HepG2 (cell line): ENCODE measurements around the gene PTGR2. TPM values are rescaled to one million over a fixed set of nuclear protein-coding genes. Genes with fewer than 3 reads are reported as not detected.
A peak's percentile ranks its signal among the peaks of the same experiment; 100 is the strongest.

Source experiments
- ELK4 ChIP-seq: sonication (generic); formaldehyde crosslinking; IDR thresholded peaks from 2 replicates; pipeline ENCODE4 v1.9.0; 2021; ENCODE audit warnings: missing genetic modification reagents, borderline replicate concordance
- ERF ChIP-seq: IDR thresholded peaks from 2 replicates; pipeline ENCODE4 v1.6.1; 2018; ENCODE audit warnings: missing biosample characterization, missing genetic modification reagents
- HOXA9 ChIP-seq: sonication (generic); formaldehyde crosslinking; IDR thresholded peaks from 2 replicates; pipeline ENCODE4 v1.8.1; 2022; ENCODE audit warnings: missing genetic modification reagents, mild to moderate bottlenecking, moderate library complexity, borderline replicate concordance
- HOXD1 ChIP-seq: sonication (generic); formaldehyde crosslinking; IDR thresholded peaks from 2 replicates; pipeline ENCODE4 v1.5.0; 2020; ENCODE audit warnings: missing genetic modification reagents
- KLF6 ChIP-seq: IDR thresholded peaks from 2 replicates; pipeline ENCODE4 v1.8.0; 2016; ENCODE audit warnings: missing biosample characterization, missing genetic modification reagents
- KMT2A ChIP-seq: sonication (generic); formaldehyde crosslinking; IDR thresholded peaks from 2 replicates; pipeline ENCODE4 v1.4.0; 2020; ENCODE audit warnings: missing genetic modification reagents
- MEF2D ChIP-seq: sonication (generic); formaldehyde crosslinking; IDR thresholded peaks from 2 replicates; pipeline ENCODE4 v1.5.1; 2020; ENCODE audit warnings: mild to moderate bottlenecking, missing genetic modification reagents
- MYC ChIP-seq: sonication (generic); formaldehyde crosslinking; IDR thresholded peaks from 2 replicates; pipeline ENCODE4 v1.9.0; 2021; ENCODE audit warnings: missing genetic modification reagents, borderline replicate concordance
- MYNN ChIP-seq: sonication (generic); formaldehyde crosslinking; IDR thresholded peaks from 2 replicates; pipeline ENCODE4 v1.4.0; 2020; ENCODE audit warnings: mild to moderate bottlenecking, low read depth, missing genetic modification reagents
- PHB2 ChIP-seq: fragments of 450-650 bp; IDR thresholded peaks from 2 replicates; pipeline ENCODE4 v1.6.1; 2018; ENCODE audit not compliant: partially characterized antibody
- SP1 ChIP-seq, 2 experiments: fragments of 450-650 bp in 1 of 2; sonication (generic) in 1 of 2; formaldehyde crosslinking in 1 of 2; IDR thresholded peaks; 2 replicates each; pipeline versions ENCODE4 v1.4.0 to v1.6.1; 2016 to 2020; ENCODE audit warnings: missing genetic modification reagents in 1 of 2
- TCF12 ChIP-seq, 2 experiments: fragments of 450-650 bp in 1 of 2; sonication (generic) in 1 of 2; formaldehyde crosslinking in 1 of 2; IDR thresholded peaks; 2 replicates each; pipeline versions ENCODE4 v1.6.1 to v1.8.0; 2017 to 2022; ENCODE audit warnings: antibody characterized with exemption in 1 of 2, mild to moderate bottlenecking in 1 of 2, missing genetic modification reagents in 1 of 2, moderate library complexity in 1 of 2
- ZC3H4 ChIP-seq: sonication (generic); formaldehyde crosslinking; IDR thresholded peaks from 2 replicates; pipeline ENCODE4 v1.4.0; 2020; ENCODE audit warnings: missing genetic modification reagents, borderline replicate concordance
- ZFYVE20 ChIP-seq: sonication (generic); formaldehyde crosslinking; IDR thresholded peaks from 2 replicates; pipeline ENCODE4 v1.8.0; 2023; ENCODE audit warnings: low read depth, mild to moderate bottlenecking, moderate library complexity, missing genetic modification reagents, borderline replicate concordance
- ZNF12 ChIP-seq: sonication (generic); formaldehyde crosslinking; IDR thresholded peaks from 2 replicates; pipeline ENCODE4 v1.5.0; 2020; ENCODE audit warnings: missing genetic modification reagents
- ZNF263 ChIP-seq: sonication (generic); formaldehyde crosslinking; IDR thresholded peaks from 2 replicates; pipeline ENCODE4 v1.4.0; 2020; ENCODE audit warnings: missing genetic modification reagents
- ZNF557 ChIP-seq: sonication (generic); formaldehyde crosslinking; IDR thresholded peaks from 2 replicates; pipeline ENCODE4 v1.4.0; 2020; ENCODE audit warnings: missing genetic modification reagents
- ZNF563 ChIP-seq: sonication (generic); formaldehyde crosslinking; IDR thresholded peaks from 2 replicates; pipeline ENCODE4 v1.8.0; 2022; ENCODE audit warnings: mild to moderate bottlenecking, moderate library complexity, missing genetic modification reagents
- ZNF569 ChIP-seq: sonication (generic); formaldehyde crosslinking; IDR thresholded peaks from 2 replicates; pipeline ENCODE4 v1.5.0; 2020; ENCODE audit warnings: mild to moderate bottlenecking, missing genetic modification reagents, moderate library complexity, borderline replicate concordance
- ZNF670 ChIP-seq: sonication (generic); formaldehyde crosslinking; IDR thresholded peaks from 2 replicates; pipeline ENCODE4 v1.8.0; 2022; ENCODE audit warnings: mild to moderate bottlenecking, missing genetic modification reagents, borderline replicate concordance
- ZNF678 ChIP-seq: sonication (generic); formaldehyde crosslinking; IDR thresholded peaks from 2 replicates; pipeline ENCODE4 v1.4.0; 2020; ENCODE audit warnings: mild to moderate bottlenecking, missing genetic modification reagents
- ZNF737 ChIP-seq: sonication (generic); formaldehyde crosslinking; IDR thresholded peaks from 2 replicates; pipeline ENCODE4 v1.5.0; 2020; ENCODE audit warnings: missing genetic modification reagents, mild to moderate bottlenecking, borderline replicate concordance
- ZNF775 ChIP-seq: sonication (generic); formaldehyde crosslinking; IDR thresholded peaks from 2 replicates; pipeline ENCODE4 v1.4.0; 2020; ENCODE audit warnings: missing genetic modification reagents, mild to moderate bottlenecking, moderate library complexity, borderline replicate concordance
- ZZZ3 ChIP-seq: sonication (generic); formaldehyde crosslinking; IDR thresholded peaks from 2 replicates; pipeline ENCODE4 v1.4.0; 2020; ENCODE audit warnings: missing genetic modification reagents, mild to moderate bottlenecking, borderline replicate concordance
- polyA plus RNA-seq, 8 experiments: library from polyadenylated mRNA; depleted of rRNA in 3 of 8; stranded (reverse) in 7 of 8; unstranded in 1 of 8; fragments of >200 nt; fragmentation: Illumina TruSeq in 4 of 8; extraction: Trizol in 4 of 8; gene quantifications; 2 replicates each; pipeline versions ENCODE4 v1.2.1 to v1.2.3, GENCODE V29; 2011 to 2016; ENCODE audit warnings: low read depth in 4 of 8, missing spikeins in 1 of 8, mixed read lengths in 1 of 8; ENCODE audit not compliant: insufficient read depth in 1 of 8
- total RNA-seq, 5 experiments: library from RNA; depleted of rRNA; stranded (reverse); fragments of >200 nt; fragmentation: Illumina TruSeq; extraction: Trizol; gene quantifications; 2 replicates each; pipeline ENCODE4 v1.2.3, GENCODE V29; 2016; ENCODE audit warnings: low read depth in 1 of 5
- TF ChIP-seq, protein P1 (sequence below): IDR thresholded peaks from 2 replicates; pipeline ENCODE4 v1.6.1; 2016; ENCODE audit warnings: missing compliant biosample characterization, missing genetic modification reagents, borderline replicate concordance

PTGR2 gene
- total and polyA plus RNA-seq, 2 of the 13 experiments (the other 11 are each of a cell fraction or from before 2014, with no cell fraction given), result 3.0 to 4.3 TPM

DNA sequence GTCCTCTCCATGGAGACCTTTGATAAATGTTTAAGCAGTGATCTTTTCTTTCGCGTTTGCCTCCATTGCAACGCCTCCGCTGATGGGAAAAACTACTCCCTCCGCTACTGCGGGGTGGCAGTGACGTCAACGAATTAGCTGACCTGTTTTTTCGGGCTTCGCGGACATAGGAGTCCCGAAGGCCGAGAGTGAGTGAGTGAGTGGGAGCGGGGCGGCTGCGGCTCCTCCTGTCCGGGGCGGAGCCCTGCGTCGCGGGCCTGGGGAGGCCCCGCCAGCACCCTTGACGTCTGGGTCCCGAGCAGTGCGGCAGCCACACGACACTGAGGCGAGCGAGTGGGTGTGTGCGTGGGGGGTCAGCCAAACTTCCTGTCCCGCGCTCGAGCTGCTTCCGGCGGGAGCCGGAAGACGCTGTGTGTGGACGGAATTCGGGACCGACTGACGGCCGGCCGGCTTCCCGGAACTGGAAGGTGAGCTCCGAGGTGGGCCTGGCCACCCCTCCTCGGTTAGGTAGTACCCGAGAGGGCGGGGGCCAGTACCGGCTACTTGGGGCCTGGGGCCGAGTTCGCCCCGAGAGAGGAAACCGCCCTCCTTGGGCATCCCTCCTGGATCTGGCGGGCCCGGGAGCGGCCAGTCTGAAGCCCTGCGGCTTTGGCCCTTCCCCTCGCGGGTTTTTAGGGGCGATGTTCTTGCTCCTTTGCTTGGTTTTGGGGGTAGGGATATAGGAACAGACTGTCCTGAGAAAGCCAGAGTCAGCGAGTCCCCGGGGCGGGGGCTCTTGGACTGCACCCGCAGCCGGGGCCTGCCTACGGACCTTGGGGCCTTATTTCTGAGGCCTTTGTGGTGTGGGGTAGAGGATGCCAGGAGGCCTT is 35.1 kb downstream of the PTGR2 start, which contains the start of gene ZNF410 (continued):
- peak; percentile 90 for TF ChIP-seq ERF (CRISPR knock-in tag)
- TF ChIP-seq ZNF775, result 0 out of 2 replicates have a peak, but pooled peaks have one; percentile 52
- TF ChIP-seq ZZZ3 (CRISPR knock-in tag), result peak; percentile 71; the same call in 1 of the 2 replicates
- peak; percentile 78; the same call in 1 of the 2 replicates for TF ChIP-seq ZNF678 (CRISPR knock-in tag)
- no peak for TF ChIP-seq ELK4 (CRISPR knock-in tag)
- no peak; the same call in 1 of the 2 replicates for TF ChIP-seq ZNF737 (CRISPR knock-in tag)
- peak; percentile 87; the same call in 1 of the 2 replicates for TF ChIP-seq ZNF670 (CRISPR knock-in tag)
- TF ChIP-seq ZNF557 (CRISPR knock-in tag), result 0 out of 2 replicates have a peak, but pooled peaks have one; percentile 6
- no peak for TF ChIP-seq ZC3H4
- TF ChIP-seq MYNN, result no peak
- peak; percentile 64; the same call in 1 of the 2 replicates for TF ChIP-seq HOXD1 (CRISPR knock-in tag)
- no peak for TF ChIP-seq HOXA9 (CRISPR knock-in tag)
- peak; percentile 20; the same call in 1 of the 2 replicates for TF ChIP-seq ZNF12
- peak; percentile 50 for TF ChIP-seq ZNF263
- peak; percentile 90 for TF ChIP-seq MYC
- TF ChIP-seq, protein P1, sequence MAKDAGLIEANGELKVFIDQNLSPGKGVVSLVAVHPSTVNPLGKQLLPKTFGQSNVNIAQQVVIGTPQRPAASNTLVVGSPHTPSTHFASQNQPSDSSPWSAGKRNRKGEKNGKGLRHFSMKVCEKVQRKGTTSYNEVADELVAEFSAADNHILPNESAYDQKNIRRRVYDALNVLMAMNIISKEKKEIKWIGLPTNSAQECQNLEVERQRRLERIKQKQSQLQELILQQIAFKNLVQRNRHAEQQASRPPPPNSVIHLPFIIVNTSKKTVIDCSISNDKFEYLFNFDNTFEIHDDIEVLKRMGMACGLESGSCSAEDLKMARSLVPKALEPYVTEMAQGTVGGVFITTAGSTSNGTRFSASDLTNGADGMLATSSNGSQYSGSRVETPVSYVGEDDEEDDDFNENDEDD (CRISPR knock-in tag), result peak; percentile 91
- peak; percentile 97 for TF ChIP-seq KMT2A (CRISPR knock-in tag)
- TF ChIP-seq ZNF563 (CRISPR knock-in tag), result peak; percentile 79; the same call in 1 of the 2 replicates
- TF ChIP-seq MEF2D (CRISPR knock-in tag), result peak; percentile 82; the same call in 1 of the 2 replicates
- TF ChIP-seq TCF12 (IDR thresholded peaks at IDR 0.05), result no peak
- TF ChIP-seq TCF12 (CRISPR knock-in tag; IDR thresholded peaks at IDR 0.05), result peak; percentile 85
- TF ChIP-seq ZNF569, result no peak
- TF ChIP-seq PHB2, result no peak
- peak; percentile 88 for TF ChIP-seq KLF6 (CRISPR knock-in tag)
- TF ChIP-seq ZFYVE20, result no peak
- TF ChIP-seq SP1 (IDR thresholded peaks at IDR 0.05), result no peak
- TF ChIP-seq SP1 (CRISPR knock-in tag; IDR thresholded peaks at IDR 0.05), result peak; percentile 71; the same call in 1 of the 2 replicates
